ENCODE results near the gene LPP.

Gene LPP

DNA sequence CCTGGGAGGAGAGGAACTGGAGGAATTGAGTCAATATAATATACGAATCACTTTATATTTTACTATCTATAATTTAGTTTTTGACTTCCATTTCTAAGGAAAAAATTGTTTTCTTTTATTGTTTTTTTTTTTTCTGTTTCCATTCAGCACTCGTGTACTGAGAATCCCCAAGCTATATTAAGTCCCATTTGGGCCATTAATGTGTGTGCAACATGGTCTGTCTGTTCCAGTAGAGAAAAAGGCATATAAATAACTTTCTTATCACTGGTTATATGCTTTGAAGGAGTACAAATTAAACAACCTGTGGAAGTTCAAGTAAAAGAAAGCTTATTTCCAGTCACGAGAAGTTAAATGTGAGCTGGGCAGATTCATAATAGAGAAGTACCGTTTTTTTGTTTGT is 518.9 kb downstream of the LPP start:
- DNase-seq (ENCODE audit: low read depth in 2 of 2) = no peak

GRCh38 chr3:188673646-188674186 is 519.8 kb downstream of the LPP start:
- no peak for DNase-seq (ENCODE audit: low read depth in 2 of 2)

DNA sequence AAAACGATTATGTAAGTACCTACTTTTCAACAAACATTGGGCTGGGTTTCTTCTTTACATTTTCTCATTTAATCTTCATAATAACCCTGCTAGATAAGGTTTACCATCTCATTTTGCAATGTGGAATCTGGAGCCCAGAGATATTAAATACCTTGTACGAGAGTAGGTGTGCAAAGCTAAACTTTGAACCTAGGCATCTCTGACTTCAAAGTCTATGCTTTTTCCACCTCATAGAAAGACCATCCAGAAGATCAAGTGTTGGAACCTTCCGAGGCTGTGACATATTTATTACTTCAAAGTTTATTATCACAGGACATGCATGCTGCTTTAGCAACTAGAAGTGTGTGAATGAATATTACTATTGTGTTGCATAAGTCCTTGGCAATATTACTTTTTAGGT is 520.6 kb downstream of the LPP start:
- DNase-seq (ENCODE audit: low read depth in 2 of 2) = no peak

GRCh38 chr3:188677344-188677743 is 523.4 kb downstream of the LPP start:
- DNase-seq (ENCODE audit: low read depth in 2 of 2) = no peak

DNA sequence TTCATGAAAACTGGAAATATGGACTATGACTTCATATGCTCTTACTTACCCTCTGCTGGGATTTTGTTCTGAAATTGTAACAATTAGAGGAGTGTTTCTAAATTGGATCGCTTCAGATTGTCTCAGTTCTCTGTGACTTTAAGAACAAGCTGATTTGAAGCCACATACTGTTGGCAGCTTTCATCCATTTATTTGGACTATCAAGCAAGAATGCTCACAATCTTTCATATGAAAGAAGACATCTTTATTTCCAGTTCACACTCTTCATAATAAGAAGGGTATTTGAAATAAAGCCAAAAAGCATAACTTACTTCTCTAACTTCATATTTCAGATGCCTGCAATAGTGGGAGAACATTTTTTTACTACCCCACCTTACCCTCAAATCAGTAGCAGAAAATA is 526.2 kb downstream of the LPP start:
- DNase-seq (ENCODE audit: low read depth in 2 of 2) = no peak

DNA sequence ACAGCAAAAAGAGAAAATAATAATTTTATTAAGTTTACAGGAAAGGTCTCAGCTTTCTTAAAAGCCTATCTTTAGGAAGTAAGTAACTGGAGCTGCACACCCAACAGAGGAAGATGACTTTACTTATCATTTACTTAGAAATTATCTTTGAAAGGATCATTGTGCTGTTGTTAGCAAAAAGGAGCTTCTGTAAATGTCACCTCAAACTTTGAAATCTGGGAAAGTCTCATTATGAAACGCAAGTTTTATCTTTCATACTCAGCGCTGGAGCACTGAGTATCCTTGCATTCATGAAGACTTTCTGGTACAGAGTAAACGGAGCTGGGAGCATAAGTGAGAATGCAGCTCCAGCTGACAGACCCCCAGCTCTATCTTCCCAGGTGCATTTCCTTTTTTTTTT is 526.6 kb downstream of the LPP start:
- no peak for DNase-seq (ENCODE audit: low read depth in 2 of 2)

GRCh38 chr3:188682316-188682715 is 528.4 kb downstream of the LPP start:
- DNase-seq (ENCODE audit: low read depth in 2 of 2) = no peak

DNA sequence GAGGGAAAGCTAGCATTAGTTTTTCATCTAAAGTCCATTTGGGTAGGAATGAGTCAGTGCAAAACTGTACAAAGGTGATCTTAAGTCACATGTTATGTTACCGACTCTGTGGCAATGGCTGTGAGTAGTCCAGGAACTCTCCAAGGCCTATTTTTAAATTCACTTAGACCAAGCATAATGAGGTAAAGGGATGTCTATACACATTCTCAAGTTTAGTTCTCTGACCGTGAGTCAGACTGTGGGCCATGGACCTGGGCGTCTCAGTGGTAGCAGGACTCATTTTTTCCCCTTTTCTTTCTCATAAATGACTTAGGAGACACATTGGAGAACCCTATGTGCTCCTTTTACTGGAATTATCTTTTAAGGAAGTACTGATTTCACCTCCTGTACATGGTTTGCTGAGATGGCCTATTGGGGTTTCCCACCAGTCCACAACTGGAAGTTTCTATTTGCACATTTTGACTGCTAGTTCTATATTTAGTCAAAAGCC is 529.1 kb downstream of the LPP start:
- DNase-seq (ENCODE audit: low read depth in 2 of 2) = peak in 1 of 2 experiments; percentile 40

DNA sequence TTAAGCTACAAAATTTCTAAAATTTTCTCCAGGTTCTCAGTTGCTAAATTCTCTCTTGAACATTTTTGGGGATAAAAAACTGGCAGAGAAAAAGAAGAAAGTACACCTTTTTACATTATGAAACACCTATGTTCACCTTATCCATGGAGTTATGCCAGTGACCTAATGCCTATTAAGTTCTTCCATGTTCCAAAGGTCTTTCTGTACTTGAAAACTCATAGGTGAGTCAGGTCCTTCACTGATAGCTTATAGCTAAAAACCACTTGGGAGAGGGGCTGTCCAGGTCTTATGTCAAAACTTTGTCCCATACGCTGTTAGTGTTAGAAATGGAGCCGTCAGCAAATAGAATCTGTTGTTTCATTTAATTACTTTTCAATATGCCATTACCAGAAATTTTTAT is 530.3 kb downstream of the LPP start:
- DNase-seq (ENCODE audit: low read depth in 2 of 2) = no peak

- DNase-seq (ENCODE audit: low read depth in 2 of 2) = no peak
Measured at GRCh38 chr3:188685789-188686188, 531.8 kb downstream of the LPP start.

GRCh38 chr3:188686324-188686723 is 532.4 kb downstream of the LPP start:
- DNase-seq (ENCODE audit: low read depth in 2 of 2) = no peak

- DNase-seq (ENCODE audit: low read depth in 2 of 2) = no peak
Measured at GRCh38 chr3:188687389-188687788, 533.4 kb downstream of the LPP start.

DNA sequence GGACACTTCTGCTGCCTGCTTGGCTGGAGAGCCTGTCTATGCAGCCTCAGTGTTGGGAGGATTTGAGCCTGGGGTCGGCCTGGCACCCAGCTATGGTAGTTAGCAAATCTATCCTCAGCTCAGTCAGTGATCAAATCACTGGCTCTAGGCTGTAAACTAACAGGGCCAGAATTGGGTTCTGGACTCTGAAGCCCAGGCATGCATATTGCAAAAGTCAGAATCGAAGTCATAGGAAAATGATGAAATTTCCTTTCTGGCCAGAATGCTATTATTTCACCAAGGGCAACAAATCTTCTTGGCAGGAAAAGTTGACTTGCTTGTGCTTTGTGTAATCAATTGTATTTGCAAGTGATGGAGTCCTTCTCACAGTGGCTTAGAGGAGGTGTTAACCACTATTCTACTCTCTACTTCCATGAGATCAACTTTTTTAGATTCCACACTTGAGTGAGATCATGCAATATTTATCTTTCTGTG is 535.2 kb downstream of the LPP start:
- DNase-seq (ENCODE audit: low read depth in 2 of 2) = no peak

DNA sequence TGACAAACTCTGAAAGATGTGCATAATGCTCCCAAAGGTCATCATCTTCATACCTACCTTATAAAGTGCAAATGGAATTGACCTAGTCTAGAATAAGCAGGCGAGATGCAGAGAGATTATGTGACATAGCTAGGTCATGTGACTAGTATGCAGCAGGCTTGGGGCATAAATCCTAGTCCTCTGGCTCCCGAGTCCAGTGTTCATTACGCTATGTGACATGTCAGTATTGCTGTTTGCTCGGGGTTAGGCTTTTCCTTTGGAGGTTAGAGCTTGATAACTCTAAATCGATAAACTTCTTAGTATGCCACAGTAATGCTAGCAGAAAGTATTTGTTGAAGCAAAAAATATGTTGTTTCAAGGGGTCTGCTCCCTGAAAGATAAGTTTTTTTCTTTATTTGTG is 536.1 kb downstream of the LPP start:
- no peak for DNase-seq (ENCODE audit: low read depth in 2 of 2)

DNA sequence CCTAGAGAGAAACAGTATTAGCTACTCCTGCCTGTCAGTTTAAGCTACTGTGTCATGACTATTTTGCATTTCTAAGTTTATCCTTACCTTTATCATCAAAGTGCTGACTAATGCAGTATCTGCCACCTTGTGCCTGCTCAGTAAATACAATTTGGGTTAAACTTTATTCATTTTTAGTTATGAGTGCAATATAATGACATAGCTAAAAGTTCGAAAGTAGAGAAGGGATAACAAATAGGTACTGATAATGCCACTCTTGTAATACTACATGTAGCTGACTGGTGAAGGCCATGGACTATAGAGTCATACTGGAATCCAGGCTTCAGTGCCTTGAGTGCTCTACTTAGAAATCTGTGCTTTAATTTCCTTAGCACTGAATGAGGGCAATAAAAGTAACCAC is 537.0 kb downstream of the LPP start:
- no peak for DNase-seq (ENCODE audit: low read depth in 2 of 2)

DNA sequence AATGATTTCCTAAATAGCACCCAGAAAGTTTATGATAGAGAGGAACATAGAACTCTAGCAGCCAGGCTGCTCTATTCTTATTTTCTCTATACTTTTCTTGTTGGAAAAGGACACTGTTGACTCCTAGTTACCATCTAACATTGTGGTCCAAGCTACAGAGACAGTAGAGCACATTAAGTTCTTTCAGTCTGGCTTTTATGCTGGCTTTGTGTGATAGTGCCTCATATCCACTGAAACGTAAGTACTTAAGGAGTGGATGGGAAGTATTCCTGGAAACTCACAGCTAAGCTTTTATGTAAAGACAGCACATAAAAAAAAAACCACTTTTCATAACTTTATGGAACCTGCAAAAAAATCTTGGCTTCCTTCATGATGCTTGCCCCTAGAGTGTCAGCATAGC is 537.7 kb downstream of the LPP start:
- DNase-seq (ENCODE audit: low read depth in 2 of 2) = no peak

GRCh38 chr3:188692700-188693099 is 538.7 kb downstream of the LPP start:
- DNase-seq (ENCODE audit: low read depth in 2 of 2) = no peak

- DNase-seq (ENCODE audit: low read depth in 2 of 2) = no peak
Measured at GRCh38 chr3:188693435-188693834, 539.5 kb downstream of the LPP start.

DNA sequence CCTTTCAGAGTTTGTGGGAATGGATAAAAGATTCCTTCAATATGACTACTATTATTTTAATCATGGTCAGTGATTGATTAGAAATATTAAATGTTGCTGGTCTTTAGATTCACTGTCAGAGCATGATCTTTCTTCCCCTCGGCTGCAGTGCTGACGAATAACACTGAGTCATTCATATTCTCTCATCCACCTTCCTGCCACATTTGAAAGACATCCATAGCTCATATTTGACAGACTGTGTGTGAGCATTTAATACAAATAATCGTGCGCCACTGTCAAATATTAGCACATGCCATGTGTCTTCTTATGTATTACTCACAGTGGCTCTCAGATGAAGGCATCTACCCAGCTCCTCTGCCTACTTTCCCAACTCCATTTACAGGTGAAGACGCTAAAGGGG is 541.3 kb downstream of the LPP start:
- no peak for DNase-seq (ENCODE audit: low read depth in 2 of 2)

GRCh38 chr3:188697127-188697526 is 543.2 kb downstream of the LPP start:
- DNase-seq (ENCODE audit: low read depth in 2 of 2) = peak in 1 of 2 experiments; percentile 21

DNA sequence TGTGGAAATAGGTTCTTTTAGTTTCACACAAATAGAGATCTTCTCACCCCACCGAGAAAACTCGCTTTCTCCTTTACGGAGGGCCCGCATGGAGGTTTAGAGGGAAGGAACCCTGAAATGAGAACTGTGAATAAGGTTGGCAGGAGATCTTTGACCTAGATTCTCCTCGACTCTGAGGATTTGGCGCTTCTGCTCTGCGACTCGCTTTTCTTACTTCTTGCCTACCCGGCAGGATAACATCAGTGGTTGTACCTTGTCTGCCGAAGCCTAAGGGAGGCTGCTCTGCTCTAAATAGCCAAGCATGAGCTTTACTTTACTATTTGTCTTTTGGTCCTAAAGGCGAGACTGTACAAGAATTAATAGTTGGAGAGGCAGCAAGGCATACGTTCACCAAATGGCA is 544.5 kb downstream of the LPP start:
- no peak for DNase-seq (ENCODE audit: low read depth in 2 of 2)

DNA sequence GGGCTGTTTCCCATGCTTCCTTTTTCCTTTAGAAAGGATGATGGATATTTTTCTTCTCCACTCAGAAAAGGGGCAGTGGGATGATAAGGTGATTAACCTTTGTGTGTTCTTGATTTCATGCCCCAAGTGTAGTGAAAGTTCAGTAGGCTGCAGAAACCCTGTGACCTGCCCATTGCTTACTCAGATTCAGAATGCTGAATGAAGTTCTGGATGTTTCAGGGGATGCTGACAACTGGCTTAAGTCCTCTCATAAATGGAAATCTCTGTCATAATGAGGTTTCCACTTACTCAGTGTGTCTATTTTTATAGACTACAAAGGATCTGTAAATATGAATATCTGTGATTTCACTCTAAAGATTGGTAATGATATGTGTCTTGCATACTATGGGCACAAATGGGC is 546.5 kb downstream of the LPP start:
- DNase-seq (ENCODE audit: low read depth in 2 of 2) = peak in 1 of 2 experiments; percentile 11

- DNase-seq (ENCODE audit: low read depth in 2 of 2) = no peak
Measured at GRCh38 chr3:188700918-188701317, 547.0 kb downstream of the LPP start.

GRCh38 chr3:188701485-188701969 is 547.6 kb downstream of the LPP start:
- DNase-seq (ENCODE audit: low read depth in 2 of 2) = no peak

All from stimulated activated CD4-positive, alpha-beta T cell treated with anti-CD3 and anti-CD28 coated beads, Interleukin-12 subunit alpha, Interleukin-12 subunit beta, amount 100 ng/mL, for 24 hours (primary cell).